Fibroblast of skin of left biceps (primary cell): Measurements from ENCODE around the gene ACTR5.
"Not testable (repeated sequence)": the region's sequence is repeated elsewhere in the genome, so short reads cannot be mapped to it uniquely, and the experiment has no call there.

ENCODE experiments used
- DNase-seq, 2 experiments: peaks; one replicate each; pipeline ENCODE4 v3.0.0-alpha.2; 2013; ENCODE audit warnings: low read depth in 2 of 2

The ACTR5 gene

GRCh38 chr20:38804682-38805501 is 56.6 kb downstream of the ACTR5 start:
- no peak for DNase-seq

GRCh38 chr20:38805502-38805957 is 57.3 kb downstream of the ACTR5 start, which contains the start of gene PPP1R16B:
PPP1R16B (plus strand) TSS chr20:38805697; CDS start chr20:38835926, 30,229 bp downstream.
- DNase-seq: no peak

- no peak for DNase-seq
Observed at GRCh38 chr20:38805958-38806854, 57.9 kb downstream of the ACTR5 start.

- no peak for DNase-seq
Observed at GRCh38 chr20:38806855-38807655, 58.8 kb downstream of the ACTR5 start.

- no peak for DNase-seq
Observed at GRCh38 chr20:38809942-38810341, 61.7 kb downstream of the ACTR5 start.

- no peak for DNase-seq
Observed at GRCh38 chr20:38810926-38811630, 62.8 kb downstream of the ACTR5 start.

GRCh38 chr20:38811769-38812168 is 63.5 kb downstream of the ACTR5 start:
- DNase-seq: no peak

GRCh38 chr20:38812182-38812581 is 63.9 kb downstream of the ACTR5 start:
- no peak for DNase-seq

- no peak for DNase-seq
Observed at GRCh38 chr20:38812709-38813573, 64.7 kb downstream of the ACTR5 start.

GRCh38 chr20:38813574-38813962 is 65.3 kb downstream of the ACTR5 start:
- not testable (repeated sequence) for DNase-seq

- DNase-seq: no peak
Observed at GRCh38 chr20:38815446-38815845, 67.2 kb downstream of the ACTR5 start.

- no peak for DNase-seq
Observed at GRCh38 chr20:38818113-38819065, 70.1 kb downstream of the ACTR5 start.
